ENCODE measurements around the gene WT1.

The WT1 gene

GRCh38 chr11:32454993-32455392 lies 19.7 kb upstream of the WT1 start:
- H3K4me3 ChIP-seq (ENCODE audit: extremely low read depth, insufficient read depth, low read length, poor library complexity, severe bottlenecking), result no peak overlapping the region
- no peaks in the 10 kb centered on the region for H3K9me3 ChIP-seq (ENCODE audit: control insufficient read depth, low read length)
- H3K4me1 ChIP-seq (ENCODE audit: control insufficient read depth, insufficient read depth, low read length, poor library complexity, severe bottlenecking), result no peaks in the 10 kb centered on the region
- 78 to 82% methylated on average over 2 of the region's 2 CpGs for WGBS, 2 experiments (ENCODE audit: insufficient coverage in 2 of 2)
- H3K27ac ChIP-seq (ENCODE audit: low read depth, low read length, severe bottlenecking), result no peak overlapping the region
- H3K36me3 ChIP-seq (ENCODE audit: control insufficient read depth, insufficient read depth, low read length), result no peaks in the 10 kb centered on the region

- H3K36me3 ChIP-seq (ENCODE audit: control insufficient read depth, insufficient read depth, low read length), result no peaks in the 10 kb centered on the region
- H3K4me1 ChIP-seq (ENCODE audit: control insufficient read depth, insufficient read depth, low read length, poor library complexity, severe bottlenecking), result no peaks in the 10 kb centered on the region
- H3K4me3 ChIP-seq (ENCODE audit: extremely low read depth, insufficient read depth, low read length, poor library complexity, severe bottlenecking), result no peak overlapping the region
- WGBS, 2 experiments (ENCODE audit: insufficient coverage in 2 of 2), result 100% methylated on average over 1 to 2 of the region's 4 CpGs
- no peaks in the 10 kb centered on the region for H3K9me3 ChIP-seq (ENCODE audit: control insufficient read depth, low read length)
- H3K27ac ChIP-seq (ENCODE audit: low read depth, low read length, severe bottlenecking), result no peak overlapping the region
These were observed 16.5 kb upstream of the WT1 start for GRCh38 chr11:32451808-32452207.

GRCh38 chr11:32450372-32450771 lies 15.0 kb upstream of the WT1 start:
- H3K4me1 ChIP-seq (ENCODE audit: control insufficient read depth, insufficient read depth, low read length, poor library complexity, severe bottlenecking), result no peaks in the 10 kb centered on the region

GRCh38 chr11:32448232-32448631 lies 12.9 kb upstream of the WT1 start:
- Histone ChIP-seq H3K4me1 (ENCODE audit: control insufficient read depth, insufficient read depth, low read length, poor library complexity, severe bottlenecking) (no peaks in the 10 kb centered on the region), H3K4me3 (ENCODE audit: extremely low read depth, insufficient read depth, low read length, poor library complexity, severe bottlenecking) (no peak overlapping the region), H3K36me3 (ENCODE audit: control insufficient read depth, insufficient read depth, low read length) (no peaks in the 10 kb centered on the region), H3K9me3 (ENCODE audit: control insufficient read depth, low read length) (no peaks in the 10 kb centered on the region), H3K27ac (ENCODE audit: low read depth, low read length, severe bottlenecking) (no peak overlapping the region)
- 0 to 18% methylated on average over 1 to 2 of the region's 3 CpGs for WGBS, 2 experiments (ENCODE audit: insufficient coverage in 2 of 2)

More at GRCh38 chr11:32450372-32450771, 15.0 kb upstream of the WT1 start:
- H3K36me3 ChIP-seq (ENCODE audit: control insufficient read depth, insufficient read depth, low read length), result no peaks in the 10 kb centered on the region
- H3K9me3 ChIP-seq (ENCODE audit: control insufficient read depth, low read length), result no peaks in the 10 kb centered on the region
- WGBS, 2 experiments (ENCODE audit: insufficient coverage in 2 of 2), result 75 to 87% methylated on average over 1 of the region's 1 CpG
- no peak overlapping the region for H3K27ac ChIP-seq (ENCODE audit: low read depth, low read length, severe bottlenecking)
- no peak overlapping the region for H3K4me3 ChIP-seq (ENCODE audit: extremely low read depth, insufficient read depth, low read length, poor library complexity, severe bottlenecking)

- WGBS, 2 experiments (ENCODE audit: insufficient coverage in 2 of 2), result 86 to 100% methylated on average over 1 to 2 of the region's 2 CpGs
- Histone ChIP-seq H3K36me3 (ENCODE audit: control insufficient read depth, insufficient read depth, low read length) (no peaks in the 10 kb centered on the region), H3K27ac (ENCODE audit: low read depth, low read length, severe bottlenecking) (no peak overlapping the region), H3K4me3 (ENCODE audit: extremely low read depth, insufficient read depth, low read length, poor library complexity, severe bottlenecking) (no peak overlapping the region), H3K4me1 (ENCODE audit: control insufficient read depth, insufficient read depth, low read length, poor library complexity, severe bottlenecking) (no peaks in the 10 kb centered on the region), H3K9me3 (ENCODE audit: control insufficient read depth, low read length) (no peaks in the 10 kb centered on the region)
These were observed 11.9 kb upstream of the WT1 start for GRCh38 chr11:32447252-32447651.

- H3K36me3 ChIP-seq (ENCODE audit: control insufficient read depth, insufficient read depth, low read length), result no peaks in the 10 kb centered on the region
- no peak overlapping the region for H3K27ac ChIP-seq (ENCODE audit: low read depth, low read length, severe bottlenecking)
- H3K4me1 ChIP-seq (ENCODE audit: control insufficient read depth, insufficient read depth, low read length, poor library complexity, severe bottlenecking), result no peaks in the 10 kb centered on the region
- WGBS, 2 experiments (ENCODE audit: insufficient coverage in 2 of 2), result 96% methylated on average over 4 of the region's 6 CpGs
- no peak overlapping the region for H3K4me3 ChIP-seq (ENCODE audit: extremely low read depth, insufficient read depth, low read length, poor library complexity, severe bottlenecking)
- H3K9me3 ChIP-seq (ENCODE audit: control insufficient read depth, low read length), result no peaks in the 10 kb centered on the region
These were observed 10.9 kb upstream of the WT1 start for GRCh38 chr11:32446227-32446626.

DNA sequence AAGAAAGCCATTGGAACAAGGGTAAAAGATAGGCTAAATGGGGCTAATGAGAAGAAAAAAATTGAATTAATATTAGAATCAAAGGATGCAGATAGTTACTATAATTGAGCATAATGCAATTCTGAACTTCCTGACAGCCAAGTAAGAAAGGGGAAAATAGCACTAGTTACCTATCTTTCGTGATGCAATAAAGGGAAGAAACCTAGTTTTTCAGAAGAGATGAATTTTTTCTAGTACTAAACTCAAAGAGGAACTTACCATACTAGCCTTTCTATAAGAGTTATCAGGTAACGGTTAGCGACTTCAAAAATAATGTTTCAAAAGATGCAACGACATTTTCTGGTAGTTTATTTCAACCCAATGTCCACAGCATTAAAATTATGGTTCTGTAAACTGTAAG lies 8.8 kb upstream of the WT1 start:
- H3K4me1 ChIP-seq (ENCODE audit: control insufficient read depth, insufficient read depth, low read length, poor library complexity, severe bottlenecking), result peaks cover under 1% of the 10 kb centered on the region
- no peaks in the 10 kb centered on the region for H3K9me3 ChIP-seq (ENCODE audit: control insufficient read depth, low read length)
- no peaks in the 10 kb centered on the region for H3K36me3 ChIP-seq (ENCODE audit: control insufficient read depth, insufficient read depth, low read length)
- H3K4me3 ChIP-seq (ENCODE audit: extremely low read depth, insufficient read depth, low read length, poor library complexity, severe bottlenecking), result no peak overlapping the region
- WGBS, 2 experiments (ENCODE audit: insufficient coverage in 2 of 2), result no CpG with 5 or more reads among the region's 4 CpGs
- H3K27ac ChIP-seq (ENCODE audit: low read depth, low read length, severe bottlenecking), result no peak overlapping the region

DNA sequence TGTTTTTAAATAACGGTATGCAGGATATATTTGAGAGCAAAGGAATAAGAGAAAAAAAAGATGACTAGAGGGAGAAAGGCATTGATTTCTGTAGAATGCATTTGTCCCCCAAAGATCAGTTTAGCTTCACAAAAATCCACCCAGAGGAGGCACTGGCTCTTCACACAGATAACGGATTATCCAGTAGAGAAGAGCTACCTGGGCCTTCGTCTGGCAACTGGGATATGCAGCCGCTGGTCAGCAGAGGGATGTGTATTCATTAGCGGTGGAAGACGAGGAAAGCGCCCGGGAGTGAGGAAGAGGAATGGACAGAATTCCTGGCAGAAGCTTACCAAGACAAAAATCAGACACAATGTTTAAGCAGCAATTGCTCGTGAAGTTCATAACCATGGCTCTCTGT lies 5.6 kb upstream of the WT1 start:
- no peak overlapping the region for H3K27ac ChIP-seq (ENCODE audit: low read depth, low read length, severe bottlenecking)
- H3K4me3 ChIP-seq (ENCODE audit: extremely low read depth, insufficient read depth, low read length, poor library complexity, severe bottlenecking), result no peak overlapping the region
- H3K9me3 ChIP-seq (ENCODE audit: control insufficient read depth, low read length), result no peaks in the 10 kb centered on the region
- no peaks in the 10 kb centered on the region for H3K36me3 ChIP-seq (ENCODE audit: control insufficient read depth, insufficient read depth, low read length)
- peaks cover 14% of the 10 kb centered on the region for H3K4me1 ChIP-seq (ENCODE audit: control insufficient read depth, insufficient read depth, low read length, poor library complexity, severe bottlenecking)
- 0 to 16% methylated on average over 1 to 9 of the region's 9 CpGs for whole genome bisulfite sequencing, 2 experiments (ENCODE audit: insufficient coverage in 2 of 2)

GRCh38 chr11:32440312-32440908 lies 5.1 kb upstream of the WT1 start:
- 20 to 40% methylated on average over 1 of the region's 6 CpGs for WGBS, 2 experiments (ENCODE audit: insufficient coverage in 2 of 2)
- Histone ChIP-seq H3K36me3 (ENCODE audit: control insufficient read depth, insufficient read depth, low read length) (no peaks in the 10 kb centered on the region), H3K9me3 (ENCODE audit: control insufficient read depth, low read length) (no peaks in the 10 kb centered on the region)

GRCh38 chr11:32439501-32440210 lies 4.3 kb upstream of the WT1 start:
- H3K4me3 ChIP-seq (ENCODE audit: extremely low read depth, insufficient read depth, low read length, poor library complexity, severe bottlenecking), result no peak overlapping the region
- WGBS, 2 experiments (ENCODE audit: insufficient coverage in 2 of 2), result 3 to 17% methylated on average over 2 to 7 of the region's 21 CpGs
- H3K36me3 ChIP-seq (ENCODE audit: control insufficient read depth, insufficient read depth, low read length), result no peaks in the 10 kb centered on the region
- no peaks in the 10 kb centered on the region for H3K9me3 ChIP-seq (ENCODE audit: control insufficient read depth, low read length)
- no peak overlapping the region for H3K27ac ChIP-seq (ENCODE audit: low read depth, low read length, severe bottlenecking)
- peaks cover 18% of the 10 kb centered on the region for H3K4me1 ChIP-seq (ENCODE audit: control insufficient read depth, insufficient read depth, low read length, poor library complexity, severe bottlenecking)

More at GRCh38 chr11:32440312-32440908, 5.1 kb upstream of the WT1 start:
- Histone ChIP-seq H3K4me1 (ENCODE audit: control insufficient read depth, insufficient read depth, low read length, poor library complexity, severe bottlenecking) (peaks cover 18% of the 10 kb centered on the region), H3K27ac (ENCODE audit: low read depth, low read length, severe bottlenecking) (no peak overlapping the region), H3K4me3 (ENCODE audit: extremely low read depth, insufficient read depth, low read length, poor library complexity, severe bottlenecking) (no peak overlapping the region)

DNA sequence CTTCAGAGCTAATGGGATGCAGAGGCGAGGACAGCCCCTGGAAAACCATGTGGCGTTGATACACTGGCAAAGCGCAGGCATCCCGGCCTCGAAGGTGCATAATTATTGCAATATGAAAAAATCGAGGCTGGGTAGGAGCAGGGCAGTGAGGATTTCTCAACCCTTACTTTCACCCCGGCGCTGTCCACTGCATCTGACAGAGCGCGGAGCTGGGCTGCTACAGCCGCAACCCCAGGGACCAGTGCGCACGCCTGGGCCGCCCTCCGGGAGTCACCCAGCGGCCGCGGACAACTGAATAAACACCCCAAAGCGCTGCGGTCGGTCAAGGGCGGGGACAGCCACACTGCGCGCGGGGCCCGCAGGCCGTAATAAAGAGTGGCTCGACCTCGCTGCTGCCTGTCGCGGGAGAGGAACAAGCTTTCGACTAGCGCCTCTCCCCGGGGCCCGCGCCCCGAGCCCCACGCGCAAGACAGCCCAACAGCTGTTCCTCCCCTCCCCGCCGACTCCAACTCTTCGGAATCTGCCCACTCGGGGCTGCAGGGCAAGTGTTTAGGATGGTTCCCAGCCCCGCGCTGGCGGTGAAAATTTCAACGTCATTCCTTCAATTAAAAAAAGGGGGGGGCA lies 3.6 kb upstream of the WT1 start:
- Histone ChIP-seq H3K9me3 (ENCODE audit: control insufficient read depth, low read length) (no peaks in the 10 kb centered on the region), H3K27ac (ENCODE audit: low read depth, low read length, severe bottlenecking) (no peak overlapping the region), H3K4me1 (ENCODE audit: control insufficient read depth, insufficient read depth, low read length, poor library complexity, severe bottlenecking) (peaks cover 20% of the 10 kb centered on the region), H3K4me3 (ENCODE audit: extremely low read depth, insufficient read depth, low read length, poor library complexity, severe bottlenecking) (no peak overlapping the region), H3K36me3 (ENCODE audit: control insufficient read depth, insufficient read depth, low read length) (no peaks in the 10 kb centered on the region)
- 2 to 6% methylated on average over 32 to 34 of the region's 47 CpGs for WGBS, 2 experiments (ENCODE audit: insufficient coverage in 2 of 2)

Data from mesodermal cell (in vitro differentiated cells).